ENCODE data around the gene ASAP3. TPM values are rescaled to one million over a fixed set of nuclear protein-coding genes. Genes with fewer than 3 reads are reported as not detected.
A peak's percentile ranks its signal among the peaks of the same experiment; 100 is the strongest.

The ASAP3 gene
- polyA plus RNA-seq, 1 experiment = 33.9 TPM

DNA sequence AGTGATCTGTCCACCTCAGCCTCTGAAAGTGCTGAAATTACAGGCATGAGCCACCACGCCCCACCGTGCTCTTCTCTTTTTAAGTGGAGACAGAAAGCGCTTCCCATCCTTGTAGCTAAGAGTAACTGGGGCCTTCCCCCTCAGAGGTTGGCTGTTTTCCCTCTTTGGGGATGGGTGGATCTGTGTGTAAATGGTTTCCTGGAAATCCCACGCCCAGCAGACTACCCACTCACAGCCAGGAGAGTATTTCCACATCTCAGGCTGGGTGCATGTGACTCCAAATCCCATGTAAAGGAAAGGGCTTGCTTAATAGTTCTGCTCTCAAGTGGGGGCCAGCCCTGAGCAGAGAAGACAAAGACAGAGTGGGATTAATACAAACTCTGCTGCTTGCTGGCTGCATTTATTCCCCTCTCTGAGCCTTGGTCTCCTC lies 39.9 kb downstream of the ASAP3 start:
- Histone ChIP-seq H3K36me3 (ENCODE audit: control insufficient read depth, insufficient read depth, low read length) (peaks cover 16% of the 10 kb centered on the region), H3K27me3 (ENCODE audit: control insufficient read depth, insufficient read depth, low read length) (no peaks in the 10 kb centered on the region), H3K4me3 (ENCODE audit: low read depth, low read length) (no peak overlapping the region)
- TF ChIP-seq, protein P1, sequence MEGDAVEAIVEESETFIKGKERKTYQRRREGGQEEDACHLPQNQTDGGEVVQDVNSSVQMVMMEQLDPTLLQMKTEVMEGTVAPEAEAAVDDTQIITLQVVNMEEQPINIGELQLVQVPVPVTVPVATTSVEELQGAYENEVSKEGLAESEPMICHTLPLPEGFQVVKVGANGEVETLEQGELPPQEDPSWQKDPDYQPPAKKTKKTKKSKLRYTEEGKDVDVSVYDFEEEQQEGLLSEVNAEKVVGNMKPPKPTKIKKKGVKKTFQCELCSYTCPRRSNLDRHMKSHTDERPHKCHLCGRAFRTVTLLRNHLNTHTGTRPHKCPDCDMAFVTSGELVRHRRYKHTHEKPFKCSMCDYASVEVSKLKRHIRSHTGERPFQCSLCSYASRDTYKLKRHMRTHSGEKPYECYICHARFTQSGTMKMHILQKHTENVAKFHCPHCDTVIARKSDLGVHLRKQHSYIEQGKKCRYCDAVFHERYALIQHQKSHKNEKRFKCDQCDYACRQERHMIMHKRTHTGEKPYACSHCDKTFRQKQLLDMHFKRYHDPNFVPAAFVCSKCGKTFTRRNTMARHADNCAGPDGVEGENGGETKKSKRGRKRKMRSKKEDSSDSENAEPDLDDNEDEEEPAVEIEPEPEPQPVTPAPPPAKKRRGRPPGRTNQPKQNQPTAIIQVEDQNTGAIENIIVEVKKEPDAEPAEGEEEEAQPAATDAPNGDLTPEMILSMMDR (IDR thresholded peaks at IDR 0.05; ENCODE audit: insufficient read depth, low read depth, low read length) = no peak
- ChIA-PET POLR2A (interaction anchor here (0.5 kb wide), 1 partner anchor 382 kb away, joined by 9 read pairs; no protein-coding TSS in a partner anchor), CTCF (interaction anchor here (0.9 to 1.6 kb wide), 3 partner anchors 9 to 53 kb away, joined by 3 to 4 read pairs (median 3); no protein-coding TSS in a partner anchor)
- peak; percentile 62 for DNase-seq (ENCODE audit: low read depth)

DNA sequence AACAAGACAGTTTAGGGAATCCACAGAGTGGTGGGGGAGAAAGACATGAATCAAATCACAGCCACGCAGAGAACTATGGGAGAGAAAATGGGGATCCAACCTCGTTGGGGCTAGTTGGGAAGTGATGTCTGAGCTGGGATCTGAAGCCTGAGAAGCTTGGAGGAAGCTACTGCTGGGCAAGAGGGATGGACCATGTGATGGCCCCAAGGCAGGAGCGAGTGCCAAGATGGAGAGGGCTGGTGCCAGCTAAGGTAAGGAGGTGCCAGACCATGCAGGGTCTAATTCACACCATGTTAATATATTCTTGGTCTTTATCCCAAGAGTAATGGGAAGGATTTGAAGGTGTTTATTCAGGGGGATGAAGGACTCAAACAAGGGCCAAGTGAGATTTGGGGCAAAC lies 41.2 kb downstream of the ASAP3 start:
- CTCF ChIA-PET = no interaction called here
- no peak for DNase-seq (ENCODE audit: low read depth)
- H3K27me3 ChIP-seq (ENCODE audit: control insufficient read depth, insufficient read depth, low read length) = no peaks in the 10 kb centered on the region
- H3K36me3 ChIP-seq (ENCODE audit: control insufficient read depth, insufficient read depth, low read length) = peaks cover 17% of the 10 kb centered on the region
- POLR2A ChIA-PET = no interaction called here
- H3K4me3 ChIP-seq (ENCODE audit: low read depth, low read length) = no peak overlapping the region
- TF ChIP-seq, protein P1 (IDR thresholded peaks at IDR 0.05; ENCODE audit: insufficient read depth, low read depth, low read length) = no peak

DNA sequence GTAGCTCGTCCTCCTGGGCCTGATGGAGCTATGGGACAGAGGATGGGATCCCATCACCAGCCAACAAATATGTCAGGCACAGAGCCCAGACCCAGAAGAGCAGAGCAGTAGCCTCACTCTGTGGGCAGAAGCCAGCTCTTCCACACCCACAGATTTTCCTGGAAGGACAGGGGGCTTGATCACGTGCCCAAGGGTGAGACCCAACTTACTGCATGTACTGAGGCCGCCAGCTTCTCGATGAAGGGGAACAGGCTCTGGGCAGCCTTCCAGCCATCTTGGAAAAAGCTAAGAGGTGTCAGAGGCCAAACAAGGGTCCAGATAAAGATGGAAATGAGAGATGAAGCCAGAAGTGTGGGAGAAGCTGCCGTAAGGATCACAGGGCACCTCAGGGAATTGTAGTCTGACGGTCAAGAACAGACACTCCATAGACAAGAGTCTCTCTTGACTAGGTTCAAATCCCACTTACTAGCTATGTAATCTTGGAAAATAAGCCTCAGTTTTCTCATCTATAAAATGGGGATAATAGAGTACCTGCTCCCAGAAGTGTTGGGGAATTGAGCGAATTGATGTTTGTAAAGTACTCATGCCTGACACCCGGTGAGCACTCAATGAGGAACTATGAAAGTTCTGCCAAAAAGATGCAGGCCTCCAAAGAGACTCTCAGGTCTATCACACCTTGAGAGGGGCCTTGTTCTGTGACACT lies 42.4 kb downstream of the ASAP3 start:
- ChIA-PET CTCF (interaction anchor here (0.9 kb wide), 1 partner anchor 103 kb away, joined by 3 read pairs; no protein-coding TSS in a partner anchor), POLR2A (no interaction called here)
- TF ChIP-seq, protein P1 (IDR thresholded peaks at IDR 0.05; ENCODE audit: insufficient read depth, low read depth, low read length) = no peak
- no peaks in the 10 kb centered on the region for H3K27me3 ChIP-seq (ENCODE audit: control insufficient read depth, insufficient read depth, low read length)
- DNase-seq (ENCODE audit: low read depth) = no peak
- H3K36me3 ChIP-seq (ENCODE audit: control insufficient read depth, insufficient read depth, low read length) = peaks cover 20% of the 10 kb centered on the region
- H3K4me3 ChIP-seq (ENCODE audit: low read depth, low read length) = no peak overlapping the region

DNA sequence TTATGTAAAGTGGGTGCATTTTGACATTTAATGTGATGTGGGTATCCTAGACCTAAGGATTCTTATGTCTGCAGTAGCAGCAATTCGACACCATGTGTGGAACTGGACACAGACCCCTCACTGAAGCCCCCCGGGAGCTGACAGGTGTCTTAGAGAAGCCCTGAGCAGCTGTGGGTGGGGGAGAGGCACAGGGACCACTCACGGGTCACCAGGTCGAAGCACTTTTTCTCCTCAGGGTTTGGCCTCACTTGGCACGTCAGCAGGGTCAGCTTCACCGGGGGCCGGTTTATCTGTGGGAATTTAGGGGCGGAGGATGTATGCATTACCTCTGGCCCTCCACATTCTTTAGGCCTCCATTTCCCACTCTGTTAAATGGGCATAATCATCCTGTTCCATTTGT lies 45.4 kb downstream of the ASAP3 start:
- CTCF ChIA-PET = no interaction called here
- H3K36me3 ChIP-seq (ENCODE audit: control insufficient read depth, insufficient read depth, low read length) = peaks cover 28% of the 10 kb centered on the region
- no peak overlapping the region for H3K4me3 ChIP-seq (ENCODE audit: low read depth, low read length)
- no peaks in the 10 kb centered on the region for H3K27me3 ChIP-seq (ENCODE audit: control insufficient read depth, insufficient read depth, low read length)
- POLR2A ChIA-PET = no interaction called here
- no peak for DNase-seq (ENCODE audit: low read depth)
- TF ChIP-seq, protein P1 (IDR thresholded peaks at IDR 0.05; ENCODE audit: insufficient read depth, low read depth, low read length) = no peak

DNA sequence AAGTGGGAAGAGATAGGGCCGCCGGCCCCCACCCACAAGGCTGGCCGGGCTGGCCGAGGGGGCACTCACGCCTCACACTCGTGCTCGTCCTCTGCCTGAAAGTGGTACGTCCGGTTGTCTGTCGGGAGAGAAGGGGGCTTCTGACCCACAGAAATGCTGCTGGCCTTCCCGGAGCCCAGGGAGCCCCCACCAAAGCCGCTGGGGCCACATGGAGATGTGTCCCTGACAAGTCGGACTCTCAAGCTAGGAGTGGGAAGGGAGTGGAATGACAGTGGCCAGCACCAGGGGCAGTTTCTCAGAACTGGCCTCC lies 46.7 kb downstream of the ASAP3 start:
- POLR2A ChIA-PET = no interaction called here
- Histone ChIP-seq H3K27me3 (ENCODE audit: control insufficient read depth, insufficient read depth, low read length) (no peaks in the 10 kb centered on the region), H3K36me3 (ENCODE audit: control insufficient read depth, insufficient read depth, low read length) (peaks cover 32% of the 10 kb centered on the region), H3K4me3 (ENCODE audit: low read depth, low read length) (no peak overlapping the region)
- TF ChIP-seq, protein P1 (IDR thresholded peaks at IDR 0.05; ENCODE audit: insufficient read depth, low read depth, low read length) = no peak
- no peak for DNase-seq (ENCODE audit: low read depth)
- CTCF ChIA-PET = interaction anchor here (1.0 kb wide), 1 partner anchor 12 kb away, joined by 3 read pairs; no protein-coding TSS in a partner anchor

All from BJ (cell line).